Activated T-cell treated with anti-CD3 and anti-CD28 coated beads, Interleukin-2, amount 50 U/mL, for 1 hour (primary cell): Measurements from ENCODE around the gene TPRG1L.
"Not testable (repeated sequence)": the region's sequence is repeated elsewhere in the genome, so short reads cannot be mapped to it uniquely, and the experiment has no call there.

ENCODE experiments used
- DNase-seq: peaks from one replicate; pipeline ENCODE4 v3.0.0-alpha.2; 2020

TPRG1L gene

GRCh38 chr1:3624200-3625136 is at the start of gene TPRG1L:
TPRG1L (plus strand) TSS chr1:3625015; CDS start chr1:3625073, 58 bp downstream.
- peak; percentile 99 for DNase-seq

DNA sequence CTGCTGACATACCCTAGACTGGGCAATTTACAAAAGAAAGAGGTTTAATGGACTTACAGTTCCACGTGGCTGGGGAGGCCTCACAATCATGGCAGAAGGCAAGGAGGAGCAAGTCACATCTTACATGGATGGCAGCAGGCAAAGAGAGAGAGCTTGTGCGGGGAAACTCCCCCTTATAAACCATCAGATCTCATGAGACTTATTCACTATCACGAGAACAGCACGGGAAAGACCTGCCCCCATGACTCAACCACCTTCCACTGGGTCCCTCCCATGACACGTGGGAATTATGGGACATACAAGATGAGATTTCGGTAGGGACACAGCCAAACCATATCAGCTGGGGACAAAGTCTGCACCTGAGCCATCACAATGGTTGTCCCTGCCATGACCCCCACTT is 49.3 kb upstream of the TPRG1L start:
- not testable (repeated sequence) for DNase-seq

DNA sequence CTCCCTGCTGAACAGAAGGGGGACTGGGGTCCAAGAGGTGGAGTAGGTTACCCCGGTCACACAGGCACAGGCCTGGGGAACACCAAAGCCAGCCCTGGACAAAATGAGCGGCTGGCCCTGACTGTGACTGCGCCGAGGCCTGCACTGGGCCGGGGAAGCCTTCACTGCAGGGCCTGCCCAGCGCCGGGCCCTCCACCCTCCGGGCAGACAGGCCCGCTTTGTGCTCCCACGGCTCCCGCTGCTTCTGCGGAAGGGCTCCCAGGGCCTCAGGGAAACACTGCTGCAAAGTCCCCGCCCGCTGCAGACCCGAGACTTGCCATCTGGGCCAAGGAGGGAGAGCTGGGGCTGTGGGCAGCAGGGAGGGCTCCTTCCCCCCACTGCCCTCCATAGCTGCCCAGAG is 48.8 kb upstream of the TPRG1L start:
- no peak for DNase-seq

- no peak for DNase-seq
Observed at GRCh38 chr1:3577300-3577699, 47.5 kb upstream of the TPRG1L start.

DNA sequence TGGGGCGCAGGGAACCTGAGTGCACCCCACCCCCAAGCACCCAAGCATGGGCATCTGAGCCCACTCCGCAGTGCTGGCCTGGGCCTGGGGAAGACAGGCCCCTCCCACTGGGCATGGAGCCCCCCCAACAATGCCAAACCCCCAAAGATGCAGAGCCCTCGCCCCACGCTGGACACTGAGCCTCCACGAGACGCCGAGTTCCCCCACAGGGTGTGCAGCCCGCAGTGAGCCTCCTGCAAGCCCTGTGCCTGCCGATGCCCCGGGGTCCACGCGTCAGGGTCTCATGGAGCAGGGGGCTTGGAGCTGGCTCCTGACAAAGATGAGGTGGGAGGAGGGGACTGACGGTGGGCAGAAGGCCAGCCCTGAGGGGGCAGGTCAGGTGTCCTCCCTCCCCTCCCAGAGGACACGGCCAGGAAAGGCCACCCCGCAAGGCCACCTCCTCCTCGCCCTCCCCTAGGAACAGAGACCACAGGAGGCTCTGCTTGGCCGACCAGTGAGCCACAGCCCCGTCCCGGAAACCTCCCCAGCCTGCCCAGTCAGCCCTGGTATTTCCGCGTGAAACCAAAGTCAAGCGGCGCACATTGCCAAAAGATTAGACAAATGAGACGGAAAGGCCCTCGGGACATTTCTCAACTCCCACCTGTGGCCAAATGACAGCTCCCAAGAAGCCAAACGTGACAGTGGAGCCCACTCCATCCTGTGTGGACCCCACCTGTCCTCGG is 46.9 kb upstream of the TPRG1L start:
- no peak for DNase-seq

DNA sequence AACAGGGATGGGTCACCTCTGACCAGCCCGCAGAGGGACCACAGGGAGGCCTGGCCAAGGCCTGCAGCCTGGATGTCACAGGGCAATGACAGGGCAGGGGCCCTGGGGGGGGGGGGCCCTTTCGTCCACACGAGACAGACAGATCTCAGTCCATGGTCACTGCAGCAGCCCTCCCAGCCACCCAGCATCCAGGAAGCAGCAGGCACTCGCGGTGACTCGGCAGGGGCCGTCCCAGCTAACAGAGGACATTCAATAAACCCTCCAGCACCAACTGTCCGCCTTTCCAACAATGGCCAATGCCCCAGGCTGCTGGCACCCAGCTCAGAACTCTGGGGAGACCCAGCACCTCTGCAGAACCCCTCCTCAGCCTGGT is 46.4 kb upstream of the TPRG1L start:
- DNase-seq = no peak

GRCh38 chr1:3578906-3579305 is 45.9 kb upstream of the TPRG1L start:
- DNase-seq = no peak

DNA sequence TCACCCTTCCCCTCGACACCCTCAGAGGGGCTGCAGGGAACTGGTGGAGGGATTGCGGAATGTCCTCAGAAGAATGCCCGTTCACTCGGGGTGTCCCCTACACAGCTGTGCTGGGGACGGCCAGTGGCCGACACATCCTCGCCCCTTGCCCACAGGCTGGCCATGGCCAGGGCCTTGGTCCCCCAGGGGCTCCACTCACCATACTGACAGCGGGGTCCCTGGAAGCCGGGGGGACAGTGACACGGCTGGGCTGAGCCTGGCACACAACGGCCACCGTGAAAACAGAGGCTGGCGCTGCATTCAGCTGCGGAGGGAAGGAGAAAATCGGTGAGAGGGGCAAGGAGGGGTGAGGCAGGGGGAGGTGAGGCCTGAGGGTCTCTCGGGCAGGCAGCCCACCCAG is 45.2 kb upstream of the TPRG1L start:
- no peak for DNase-seq

DNA sequence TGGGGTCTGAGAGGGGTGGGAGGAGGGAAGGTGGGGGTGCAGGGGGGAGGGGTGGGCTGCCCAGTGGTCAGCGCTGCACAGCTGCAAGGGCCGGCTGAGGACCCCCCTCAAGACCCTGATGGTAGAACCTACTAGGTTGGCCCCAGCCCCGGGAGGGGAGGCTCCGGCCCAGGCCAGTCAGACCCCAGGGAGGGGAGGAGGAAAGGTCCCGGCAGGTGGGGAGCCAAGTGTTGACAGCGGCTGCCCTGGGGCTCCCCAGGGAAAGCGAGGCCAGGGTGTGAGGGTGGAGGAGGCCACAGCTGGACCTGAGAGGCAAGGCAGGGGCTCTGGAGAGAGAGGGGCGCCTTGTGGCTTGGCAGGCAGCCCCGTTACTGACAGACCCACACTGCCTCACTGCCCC is 44.6 kb upstream of the TPRG1L start:
- DNase-seq = no peak

- DNase-seq = no peak
Observed at GRCh38 chr1:3581296-3582036, 43.3 kb upstream of the TPRG1L start.

GRCh38 chr1:3583751-3584150 is 41.1 kb upstream of the TPRG1L start:
- not testable (repeated sequence) for DNase-seq

- no peak for DNase-seq
Observed at GRCh38 chr1:3584915-3585314, 39.9 kb upstream of the TPRG1L start.

GRCh38 chr1:3585353-3585868 is 39.4 kb upstream of the TPRG1L start:
- not testable (repeated sequence) for DNase-seq

GRCh38 chr1:3585940-3586568 is 38.8 kb upstream of the TPRG1L start:
- no peak for DNase-seq

DNA sequence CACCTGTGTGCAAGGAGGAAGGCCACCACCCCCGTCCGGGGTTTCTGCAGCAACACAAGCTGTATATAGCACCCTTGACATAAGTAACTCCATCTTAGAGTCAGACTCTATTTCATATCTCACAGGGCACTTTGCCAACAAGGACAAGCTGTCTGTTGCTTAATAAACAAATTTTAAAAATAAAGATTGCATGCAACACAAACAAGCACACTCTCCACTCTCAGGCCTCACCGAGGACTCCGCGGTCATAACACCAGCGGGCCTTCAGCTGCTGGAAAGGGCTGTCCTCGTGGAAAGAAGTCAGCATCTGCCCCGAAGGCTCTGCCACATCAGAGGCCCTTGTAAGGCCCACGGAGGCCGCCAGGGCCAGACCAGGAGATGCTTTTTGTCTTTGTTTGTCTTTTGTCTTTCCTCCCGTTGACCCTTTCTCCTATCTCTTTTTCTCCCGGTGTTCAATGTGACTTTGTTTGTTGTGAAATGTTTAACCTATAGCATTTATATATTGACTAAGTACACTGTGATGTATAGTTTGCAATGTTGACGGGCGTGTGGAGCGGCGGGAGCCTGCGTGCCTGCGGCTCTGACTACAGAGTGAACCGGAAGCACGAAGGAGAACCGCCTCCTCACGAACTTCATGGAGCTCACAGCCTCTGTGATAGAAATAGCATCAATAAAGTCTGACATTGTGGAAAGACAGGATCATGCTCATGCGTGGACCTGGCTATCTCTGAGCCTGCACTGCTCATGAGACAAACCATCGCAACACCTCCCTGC is 37.6 kb upstream of the TPRG1L start:
- no peak for DNase-seq

DNA sequence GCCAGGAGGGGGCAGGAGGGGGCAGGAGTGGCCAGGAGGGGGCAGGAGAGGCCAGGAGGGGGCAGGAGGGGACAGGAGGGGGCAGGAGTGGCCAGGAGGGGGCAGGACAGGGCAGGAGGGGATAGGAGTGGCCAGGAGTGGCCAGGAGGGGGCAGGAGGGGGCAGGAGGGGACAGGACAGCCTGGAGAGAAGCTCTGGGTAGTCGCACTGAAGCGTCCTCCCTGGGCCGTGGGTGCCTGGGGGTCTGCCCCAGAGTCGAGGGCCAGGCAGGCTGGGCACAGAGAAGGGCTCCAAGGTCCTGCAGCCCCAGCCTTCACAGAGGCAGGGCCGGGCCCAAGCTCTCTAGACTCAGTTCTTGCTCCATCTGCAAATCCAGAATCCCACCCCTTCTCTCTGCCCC is 36.4 kb upstream of the TPRG1L start:
- DNase-seq = no peak

DNA sequence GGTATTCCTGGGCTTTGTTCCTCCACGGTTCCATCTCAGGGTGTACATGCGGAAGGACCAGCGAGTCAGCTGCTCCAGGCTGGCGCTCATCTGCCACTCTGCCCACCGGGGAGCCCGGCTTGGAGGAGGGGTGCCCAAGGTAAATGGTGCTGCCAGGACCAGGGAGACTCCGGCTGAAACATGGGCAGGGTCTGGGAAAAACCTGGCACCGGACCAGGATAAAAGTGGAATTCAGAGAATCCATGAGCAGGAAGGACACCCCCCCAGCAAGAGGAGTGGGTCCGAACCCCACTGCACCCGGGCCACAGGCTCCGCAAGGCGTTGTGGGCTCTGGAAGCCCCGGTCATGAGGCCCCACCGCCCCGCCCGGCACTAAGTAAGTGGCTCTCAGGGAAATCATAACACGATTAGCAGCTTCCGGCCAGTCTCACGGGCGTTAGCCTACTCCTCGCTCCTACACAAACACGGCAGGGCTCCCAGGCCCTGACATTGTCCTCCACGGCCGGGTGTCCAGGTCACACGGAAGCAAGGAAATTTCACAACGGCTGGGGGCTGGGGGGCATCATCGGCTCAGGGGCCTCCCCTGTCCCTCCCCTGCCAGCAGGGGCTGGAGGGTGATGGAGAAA is 34.6 kb upstream of the TPRG1L start:
- DNase-seq = no peak

GRCh38 chr1:3590951-3591865 is 33.6 kb upstream of the TPRG1L start:
- no peak for DNase-seq

GRCh38 chr1:3593334-3593733 is 31.5 kb upstream of the TPRG1L start:
- no peak for DNase-seq

GRCh38 chr1:3593745-3594144 is 31.1 kb upstream of the TPRG1L start:
- no peak for DNase-seq
